Mesenchymal stem cell (in vitro differentiated cells and primary cell): Measurements from ENCODE around the gene GH1.
"Not testable (repeated sequence)": the region's sequence is repeated elsewhere in the genome, so short reads cannot be mapped to it uniquely, and the experiment has no call there.

ENCODE experiments used
- DNase-seq: peaks from one replicate; pipeline ENCODE4 v3.0.0-alpha.2; 2013
- H2AFZ ChIP-seq: one replicate; pipeline ENCODE4 v1.6.1; 2013; ENCODE audit warnings: low read depth, mild to moderate bottlenecking, control low read depth, inconsistent platforms, low read length, moderate library complexity
- H2AK5ac ChIP-seq: 2 replicates; pipeline ENCODE4 v1.6.1; 2013; ENCODE audit warnings: low read length, moderate library complexity, mild to moderate bottlenecking, inconsistent platforms; ENCODE audit not compliant: severe bottlenecking
- H2BK120ac ChIP-seq: one replicate; pipeline ENCODE4 v1.6.1; 2013; ENCODE audit warnings: low read depth, mild to moderate bottlenecking, inconsistent platforms, low read length, moderate library complexity
- H2BK12ac ChIP-seq, 2 experiments: one replicate each; pipeline ENCODE4 v1.6.1; 2013; ENCODE audit warnings: inconsistent platforms in 2 of 2, low read length in 2 of 2, mild to moderate bottlenecking in 2 of 2, moderate library complexity in 2 of 2, control low read depth in 1 of 2
- H2BK15ac ChIP-seq: one replicate; pipeline ENCODE4 v1.6.1; 2013; ENCODE audit warnings: mild to moderate bottlenecking, low read depth, inconsistent platforms; ENCODE audit not compliant: poor library complexity, severe bottlenecking
- H2BK5ac ChIP-seq: 2 replicates; pipeline ENCODE4 v1.6.1; 2013; ENCODE audit warnings: low read depth, mild to moderate bottlenecking, low read length, control low read depth, inconsistent platforms; ENCODE audit not compliant: poor library complexity, severe bottlenecking
- H3K14ac ChIP-seq, 2 experiments: one replicate each; pipeline ENCODE4 v1.6.1; 2013; ENCODE audit warnings: inconsistent platforms in 2 of 2, low read length in 2 of 2, control low read depth in 1 of 2, mild to moderate bottlenecking in 1 of 2, moderate library complexity in 1 of 2
- H3K18ac ChIP-seq, 2 experiments: one replicate each; pipeline ENCODE4 v1.6.1; 2013; ENCODE audit warnings: inconsistent platforms in 2 of 2, low read length in 2 of 2, control low read depth in 1 of 2, low read depth in 1 of 2, mild to moderate bottlenecking in 1 of 2
- H3K23ac ChIP-seq, 2 experiments: one replicate each; pipeline ENCODE4 v1.6.1; 2013; ENCODE audit warnings: inconsistent platforms in 2 of 2, low read length in 2 of 2, mild to moderate bottlenecking in 2 of 2, moderate library complexity in 2 of 2, control low read depth in 1 of 2
- H3K27ac ChIP-seq: 2 replicates; pipeline ENCODE4 v1.5.1; 2013; ENCODE audit warnings: mild to moderate bottlenecking, moderate library complexity, low read length, control low read depth, inconsistent platforms; ENCODE audit not compliant: poor library complexity, severe bottlenecking
- H3K27me3 ChIP-seq, 2 experiments: 2 replicates each; pipeline versions ENCODE4 v1.6.1 to v1.7.0; 2013; ENCODE audit warnings: low read length in 2 of 2, mild to moderate bottlenecking in 2 of 2, moderate library complexity in 2 of 2, control low read depth in 1 of 2, inconsistent platforms in 1 of 2; ENCODE audit not compliant: control insufficient read depth in 1 of 2, insufficient read depth in 1 of 2
- H3K36me3 ChIP-seq, 2 experiments: 2 replicates each; pipeline versions ENCODE4 v1.6.1 to v1.7.0; 2013; ENCODE audit warnings: low read length in 2 of 2, control low read depth in 1 of 2, inconsistent platforms in 1 of 2, low read depth in 1 of 2, mild to moderate bottlenecking in 1 of 2; ENCODE audit not compliant: insufficient read depth in 2 of 2, control insufficient read depth in 1 of 2
- H3K4ac ChIP-seq, 2 experiments: one replicate each; pipeline ENCODE4 v1.6.1; 2013; ENCODE audit warnings: inconsistent platforms in 2 of 2, low read length in 2 of 2, mild to moderate bottlenecking in 2 of 2, moderate library complexity in 2 of 2, control low read depth in 1 of 2, low read depth in 1 of 2
- H3K4me1 ChIP-seq: 2 replicates; pipeline ENCODE4 v1.6.1; 2013; ENCODE audit warnings: low read depth, low read length, control low read depth; ENCODE audit not compliant: control insufficient read depth, insufficient read depth
- H3K4me2 ChIP-seq: 2 replicates; pipeline ENCODE4 v1.6.1; 2013; ENCODE audit warnings: low read length, mild to moderate bottlenecking, inconsistent platforms; ENCODE audit not compliant: poor library complexity, severe bottlenecking
- H3K4me3 ChIP-seq, 2 experiments: 2 replicates each; pipeline versions ENCODE4 v1.5.1 to v1.7.0; 2013; ENCODE audit warnings: low read length in 2 of 2, mild to moderate bottlenecking in 2 of 2, control low read depth in 1 of 2, low read depth in 1 of 2; ENCODE audit not compliant: insufficient read depth in 1 of 2
- H3K79me1 ChIP-seq: replicated peaks from 2 replicates; pipeline ENCODE4 v1.6.1; 2013; ENCODE audit warnings: mild to moderate bottlenecking, control low read depth, low read length, inconsistent platforms; ENCODE audit not compliant: poor library complexity, severe bottlenecking
- H3K9ac ChIP-seq: 2 replicates; pipeline ENCODE4 v1.7.0; 2013; ENCODE audit warnings: mild to moderate bottlenecking, low read length, moderate library complexity
- H3K9me3 ChIP-seq: 2 replicates; pipeline ENCODE4 v1.7.0; 2013; ENCODE audit warnings: mild to moderate bottlenecking, low read length; ENCODE audit not compliant: control insufficient read depth
- H4K8ac ChIP-seq: one replicate; pipeline ENCODE4 v1.6.1; 2013; ENCODE audit warnings: inconsistent platforms, mild to moderate bottlenecking, low read length, moderate library complexity
- H4K91ac ChIP-seq: one replicate; pipeline ENCODE4 v1.6.1; 2013; ENCODE audit warnings: mild to moderate bottlenecking, low read length, inconsistent platforms
- WGBS: methylation state at CpG from one replicate; pipeline ENCODE4 v1.1.7; 2013; ENCODE audit warnings: mixed read lengths; 5-methylcytosine and 5-hydroxymethylcytosine counted together

GH1 gene

GRCh38 chr17:63894021-63894420 is 24.6 kb downstream of the GH1 start:
- not testable (repeated sequence) for DNase-seq, H3K23ac ChIP-seq, H2BK15ac ChIP-seq, H3K79me1 ChIP-seq, H3K14ac ChIP-seq, H3K4me3 ChIP-seq, H2AFZ ChIP-seq, H3K4me1 ChIP-seq, H2BK12ac ChIP-seq, H4K91ac ChIP-seq, H2AK5ac ChIP-seq, H2BK120ac ChIP-seq, H3K27ac ChIP-seq, H3K9me3 ChIP-seq, H3K27me3 ChIP-seq, H3K18ac ChIP-seq, H3K4me2 ChIP-seq, H4K8ac ChIP-seq, H2BK5ac ChIP-seq, H3K36me3 ChIP-seq, H3K4ac ChIP-seq, H3K9ac ChIP-seq
- WGBS = 51% methylated on average over 2 of the region's 3 CpGs

DNA sequence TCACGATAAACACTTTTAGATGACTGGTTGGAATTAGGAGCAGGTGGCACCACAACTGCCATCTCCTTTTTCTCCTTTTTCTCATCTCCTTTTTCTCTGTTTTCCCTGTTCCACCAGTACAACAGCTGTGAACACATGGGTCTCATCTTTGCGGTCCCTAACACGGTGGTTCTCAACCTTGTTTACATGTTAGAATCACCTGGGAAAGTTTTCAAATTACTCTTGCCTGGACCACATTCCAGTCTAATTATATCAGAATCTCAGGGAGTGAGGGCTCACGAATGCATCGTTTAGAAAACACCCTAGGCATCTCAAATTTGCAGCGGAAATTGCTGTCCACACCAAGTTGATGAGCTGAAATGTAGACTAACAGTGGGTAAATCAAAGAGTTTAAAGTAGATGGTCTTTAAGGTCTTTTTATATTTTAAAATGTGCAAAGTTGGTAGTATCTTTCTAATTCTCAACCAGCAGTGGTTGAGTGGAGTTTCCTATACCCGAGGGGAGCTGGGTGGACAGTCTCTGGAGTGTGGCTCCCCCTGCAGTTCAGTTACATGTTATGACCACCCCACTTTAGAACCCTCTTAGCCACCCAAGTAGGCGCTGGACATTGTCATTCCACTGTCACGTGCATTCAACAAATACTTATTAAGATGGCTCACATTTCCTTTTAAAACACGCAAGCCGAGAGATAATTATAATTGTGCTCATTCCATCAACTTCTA is 26.2 kb downstream of the GH1 start:
- not testable (repeated sequence) for H2BK5ac ChIP-seq, H3K4me2 ChIP-seq, H2AK5ac ChIP-seq, H3K23ac ChIP-seq, H3K4ac ChIP-seq, H2BK12ac ChIP-seq, H4K8ac ChIP-seq, H3K36me3 ChIP-seq, H4K91ac ChIP-seq, H3K9me3 ChIP-seq, DNase-seq, H3K27me3 ChIP-seq, H3K4me1 ChIP-seq, H3K18ac ChIP-seq, H3K9ac ChIP-seq, H3K27ac ChIP-seq, H3K79me1 ChIP-seq, H2AFZ ChIP-seq, H2BK15ac ChIP-seq, H3K14ac ChIP-seq, H2BK120ac ChIP-seq, H3K4me3 ChIP-seq
- 69% methylated on average over 6 of the region's 11 CpGs for WGBS

- H2BK15ac ChIP-seq, H3K36me3 ChIP-seq, H3K18ac ChIP-seq, H3K4me1 ChIP-seq, H4K91ac ChIP-seq, H3K9ac ChIP-seq, H3K14ac ChIP-seq, H3K4ac ChIP-seq, H2BK12ac ChIP-seq, H4K8ac ChIP-seq, H3K27me3 ChIP-seq, H3K4me2 ChIP-seq, H3K23ac ChIP-seq, H3K4me3 ChIP-seq, H2AFZ ChIP-seq, H3K79me1 ChIP-seq, H2BK5ac ChIP-seq, H3K27ac ChIP-seq, H3K9me3 ChIP-seq, H2AK5ac ChIP-seq, H2BK120ac ChIP-seq: not testable (repeated sequence)
- peak; percentile 47 for DNase-seq
- 49% methylated on average over 11 of the region's 13 CpGs for WGBS
These were observed 29.4 kb downstream of the GH1 start for GRCh38 chr17:63889026-63889848.

GRCh38 chr17:63885119-63885518 is 33.5 kb downstream of the GH1 start:
- DNase-seq, H2AK5ac ChIP-seq, H4K8ac ChIP-seq, H3K14ac ChIP-seq, H2AFZ ChIP-seq, H3K27ac ChIP-seq, H2BK5ac ChIP-seq, H2BK120ac ChIP-seq, H3K9ac ChIP-seq, H3K4me1 ChIP-seq, H2BK12ac ChIP-seq, H3K4ac ChIP-seq, H3K4me2 ChIP-seq, H3K79me1 ChIP-seq, H3K18ac ChIP-seq, H2BK15ac ChIP-seq, H4K91ac ChIP-seq, H3K9me3 ChIP-seq, H3K36me3 ChIP-seq, H3K4me3 ChIP-seq, H3K23ac ChIP-seq: not testable (repeated sequence)
- 92% methylated on average over 11 of the region's 11 CpGs for WGBS
- H3K27me3 ChIP-seq = peaks cover 10 to 21% of the 10 kb centered on the region in 2 experiments
